Measurements from ENCODE around the gene OOSP4B.

DNA sequence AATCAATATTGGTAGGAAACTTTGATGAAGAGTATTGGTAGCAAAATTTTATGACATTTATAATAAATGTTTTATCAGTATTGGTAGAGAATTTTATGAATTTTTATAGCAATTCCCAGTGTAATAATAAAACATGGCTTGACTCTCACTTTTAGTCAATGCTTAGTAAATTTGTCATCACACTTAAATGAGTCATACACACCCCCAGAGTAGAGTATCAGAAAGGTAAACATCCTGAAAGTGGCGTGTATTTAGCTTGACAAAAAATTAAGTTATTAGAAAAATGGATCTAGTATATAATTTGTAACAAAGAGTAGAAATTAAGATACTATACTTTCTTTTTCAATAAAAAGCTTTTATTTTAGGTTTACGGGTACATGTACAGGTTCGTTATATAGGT is 42.1 kb downstream of the OOSP4B start:
- TF ChIP-seq SP1 (IDR thresholded peaks at IDR 0.05) (no peak), ELF4 (IDR thresholded peaks at IDR 0.05) (no peak), ZNF384 (IDR thresholded peaks at IDR 0.05) (no peak), FOXK2 (IDR thresholded peaks at IDR 0.05) (no peak), BHLHE40 (IDR thresholded peaks at IDR 0.05; ENCODE audit: borderline replicate concordance) (no peak), HDGF (IDR thresholded peaks at IDR 0.05; ENCODE audit: borderline replicate concordance) (no peak), L3MBTL2 (conservative IDR thresholded peaks at IDR 0.05) (no peak), ARNT (IDR thresholded peaks at IDR 0.05) (no peak), CTBP1 (IDR thresholded peaks at IDR 0.05; ENCODE audit: borderline replicate concordance) (no peak)

Data from HEK293T (cell line).